GM11168 (cell line): ENCODE measurements around the gene FBXL19.
"Not testable (repeated sequence)": the region's sequence is repeated elsewhere in the genome, so short reads cannot be mapped to it uniquely, and the experiment has no call there.

Experiments used
- in situ Hi-C: fragments of 300-500 bp; cut with MboI; formaldehyde crosslinking; loops from one replicate; pipeline ENCODE4 v1.12.0; 2022; ENCODE audit warnings: low sequenced_read_pairs; ENCODE audit not compliant: unreplicated experiment

FBXL19 gene

DNA sequence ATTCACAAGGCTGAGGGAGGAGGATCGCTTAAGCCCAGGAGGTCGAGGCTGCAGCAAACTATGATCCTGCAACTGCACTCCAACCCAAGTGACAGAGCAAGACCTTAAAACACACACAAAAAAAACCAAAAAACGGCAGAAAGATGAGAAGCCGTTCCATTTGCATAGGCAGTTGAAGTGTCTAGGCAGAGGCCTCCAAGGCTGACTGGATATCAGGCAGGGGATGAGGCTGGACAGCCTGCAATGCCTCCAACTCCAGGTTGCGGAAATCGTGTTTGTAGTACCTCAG lies 2.0 kb upstream of the FBXL19 start:
- in situ Hi-C loops = no loop called here

DNA sequence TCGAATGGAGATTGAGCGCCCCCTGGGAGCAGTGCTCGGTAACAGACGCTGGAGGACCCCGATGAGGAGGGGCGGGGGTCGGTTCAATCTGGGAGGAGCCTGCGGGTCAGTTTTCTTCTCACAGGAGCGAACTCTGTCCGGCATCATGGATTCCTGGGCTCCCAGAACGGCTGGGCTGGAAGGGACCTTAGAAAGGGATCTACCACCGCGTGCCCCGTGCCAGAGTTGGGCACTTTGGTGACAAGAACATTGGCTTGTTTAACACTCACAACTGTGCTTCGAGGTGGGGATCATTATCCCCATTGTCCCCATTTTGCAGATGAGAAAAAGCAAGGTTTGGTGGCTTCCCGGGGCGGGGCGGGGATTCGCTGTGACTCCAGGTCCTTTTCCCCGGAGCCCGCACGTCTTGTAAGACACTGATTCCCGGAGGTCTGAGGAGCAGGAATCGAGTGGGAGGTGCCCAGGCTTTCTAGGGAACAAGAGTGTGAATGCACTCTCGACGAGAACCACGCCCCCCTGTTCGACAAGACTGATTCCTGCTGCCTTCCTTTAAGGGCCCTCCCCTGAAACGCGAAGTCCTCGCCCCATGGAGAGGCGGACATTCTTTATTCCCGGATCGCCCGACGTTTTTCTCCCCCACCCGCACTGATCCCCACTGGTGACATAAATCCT lies 1.5 kb upstream of the FBXL19 start:
- in situ Hi-C loops = no loop called here

DNA sequence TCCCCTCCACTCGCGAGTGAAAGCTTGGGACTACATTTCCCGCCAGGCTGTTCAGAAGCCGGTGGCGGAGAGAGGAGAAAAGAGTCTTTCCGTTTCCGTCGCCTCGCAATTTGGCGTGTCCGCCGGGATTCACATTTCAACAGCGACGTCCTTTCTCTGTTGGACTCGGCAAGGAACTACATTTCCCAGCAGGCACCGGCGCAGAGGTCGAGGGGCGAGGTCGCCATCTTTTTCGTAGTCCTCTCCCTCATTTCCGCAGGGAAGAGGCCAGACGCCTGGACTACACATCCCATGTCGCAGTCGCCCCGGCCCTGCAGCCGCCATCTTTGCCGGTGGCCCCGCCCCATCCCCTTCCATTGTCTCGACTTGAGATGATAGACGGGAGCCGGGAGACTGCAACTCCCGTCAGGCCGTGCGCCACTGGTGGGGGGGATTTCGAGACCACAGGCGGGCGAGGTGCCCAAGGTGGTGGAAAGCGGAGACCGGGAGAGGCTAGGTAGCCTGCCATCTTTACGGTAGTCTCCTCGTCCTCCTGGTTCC lies 882 bp upstream of the FBXL19 start:
- in situ Hi-C loops = no loop called here

DNA sequence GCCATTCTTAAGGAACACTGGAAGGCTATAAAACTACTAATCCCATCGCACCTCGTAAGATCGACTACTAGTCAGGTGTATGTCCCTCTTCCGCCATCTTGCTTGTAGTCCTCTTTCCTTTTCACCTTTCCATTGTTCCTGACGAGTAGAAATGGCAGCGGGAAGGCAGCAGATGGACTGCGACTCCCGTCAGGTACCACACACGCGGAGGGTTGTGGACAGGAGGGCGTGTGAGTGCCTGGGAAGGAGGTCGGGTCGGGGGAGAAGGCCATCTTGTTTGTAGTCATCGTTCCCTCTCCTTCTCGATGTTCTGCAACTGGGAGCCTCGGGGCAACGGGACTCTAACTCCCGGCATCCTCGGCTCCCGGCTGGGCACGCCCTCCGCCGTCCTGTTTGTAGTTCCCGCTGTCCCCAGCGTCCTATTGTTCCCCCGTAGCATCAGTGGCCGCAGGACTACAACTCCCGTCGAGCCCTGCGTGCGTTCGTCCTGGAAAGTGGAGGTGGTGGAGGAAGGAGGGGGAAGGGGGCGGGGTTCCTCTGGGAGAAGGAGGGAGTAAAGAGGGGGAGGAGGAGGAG lies 324 bp upstream of the FBXL19 start:
- in situ Hi-C loops = no loop called here

DNA sequence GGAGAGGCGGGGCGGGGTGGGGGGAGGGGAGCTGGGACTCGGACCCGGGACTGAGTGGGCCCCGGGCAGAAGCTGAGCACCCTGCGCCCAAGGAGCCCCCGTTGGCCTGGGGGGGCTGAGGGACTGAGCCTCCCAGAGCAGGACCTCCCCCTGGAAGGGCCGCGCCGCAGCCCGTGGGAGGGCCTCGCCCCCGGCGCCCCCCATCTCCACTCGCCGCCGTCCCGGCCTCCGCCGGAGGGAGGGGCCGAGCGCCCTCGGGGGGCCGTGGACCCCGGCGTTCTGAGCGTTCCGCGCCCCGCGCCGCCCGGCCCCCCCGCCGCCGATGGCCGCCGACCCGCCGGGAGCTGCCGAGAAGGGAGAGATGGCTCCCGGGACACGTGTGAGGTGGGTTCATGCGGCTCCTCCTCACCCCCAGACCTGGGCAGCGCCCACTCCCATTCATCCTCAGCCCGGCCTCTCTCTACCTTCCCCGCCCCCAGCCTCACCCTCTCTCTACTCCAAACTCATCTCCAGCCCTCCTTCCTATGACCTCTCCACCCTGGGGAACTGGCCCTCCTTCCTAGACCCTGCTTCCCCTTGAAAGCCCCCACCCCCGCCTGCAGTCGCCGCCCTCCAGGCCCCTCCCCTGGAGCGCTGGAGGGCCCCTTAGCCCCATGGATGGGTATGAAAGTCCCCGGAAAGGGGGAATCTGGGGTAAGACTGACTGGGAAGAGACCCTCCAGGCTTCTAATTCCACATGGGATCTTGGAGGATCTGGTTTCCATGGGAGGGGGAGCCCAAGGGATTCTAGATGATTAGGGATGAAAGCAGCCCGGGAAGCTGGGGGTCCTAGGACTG lies 922 bp downstream of the FBXL19 start:
- in situ Hi-C loops = no loop called here

DNA sequence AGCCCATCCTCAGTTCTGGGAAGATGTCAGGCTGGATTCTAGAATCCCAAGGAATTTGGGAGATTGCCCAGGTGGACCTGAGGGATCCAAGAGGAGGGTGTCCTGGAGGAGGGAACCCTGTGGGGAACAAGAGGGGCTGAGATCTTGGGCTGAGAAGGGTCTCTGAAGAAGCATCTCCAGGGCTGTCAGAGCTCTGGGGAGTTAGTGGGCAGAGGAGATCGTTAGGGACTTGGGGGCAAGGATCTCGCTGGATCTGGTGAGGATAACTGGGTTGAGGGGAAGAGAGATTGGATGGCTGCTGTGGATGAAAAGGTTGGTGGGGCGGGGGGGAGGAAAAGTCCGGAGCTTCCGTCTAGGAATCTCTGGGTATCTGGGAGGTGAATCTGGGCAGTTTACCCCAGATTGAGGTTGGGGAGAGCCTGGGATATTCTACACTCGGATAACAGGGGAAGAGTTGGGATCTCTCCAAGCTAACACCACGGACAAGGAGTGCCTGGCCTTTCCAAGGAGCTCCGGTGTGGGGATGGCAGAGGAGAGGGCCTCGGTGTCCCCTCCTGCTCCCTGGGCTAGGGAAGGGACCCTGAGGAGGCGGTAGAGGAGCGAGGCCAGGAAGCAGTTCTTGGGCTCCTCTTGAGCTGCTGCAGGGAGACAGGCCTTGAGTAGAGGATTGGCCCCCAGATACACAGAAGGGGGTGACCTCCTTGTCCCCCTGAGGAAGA lies 1.7 kb downstream of the FBXL19 start:
- in situ Hi-C loops = no loop called here

DNA sequence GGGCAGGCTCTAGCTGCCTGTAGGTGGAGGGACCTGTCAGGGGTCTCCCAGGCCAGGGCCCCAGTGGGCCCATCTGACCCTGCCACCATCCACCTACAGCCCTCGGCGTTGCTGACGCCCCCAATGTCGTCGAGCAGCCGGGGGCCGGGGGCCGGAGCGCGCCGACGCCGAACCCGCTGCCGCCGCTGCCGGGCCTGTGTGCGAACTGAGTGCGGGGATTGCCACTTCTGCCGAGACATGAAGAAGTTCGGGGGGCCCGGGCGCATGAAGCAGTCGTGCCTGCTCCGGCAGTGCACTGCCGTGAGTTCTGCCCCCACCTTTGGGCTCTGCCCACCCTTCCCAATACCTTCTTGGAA lies 2.2 kb downstream of the FBXL19 start:
- in situ Hi-C loops = no loop called here

DNA sequence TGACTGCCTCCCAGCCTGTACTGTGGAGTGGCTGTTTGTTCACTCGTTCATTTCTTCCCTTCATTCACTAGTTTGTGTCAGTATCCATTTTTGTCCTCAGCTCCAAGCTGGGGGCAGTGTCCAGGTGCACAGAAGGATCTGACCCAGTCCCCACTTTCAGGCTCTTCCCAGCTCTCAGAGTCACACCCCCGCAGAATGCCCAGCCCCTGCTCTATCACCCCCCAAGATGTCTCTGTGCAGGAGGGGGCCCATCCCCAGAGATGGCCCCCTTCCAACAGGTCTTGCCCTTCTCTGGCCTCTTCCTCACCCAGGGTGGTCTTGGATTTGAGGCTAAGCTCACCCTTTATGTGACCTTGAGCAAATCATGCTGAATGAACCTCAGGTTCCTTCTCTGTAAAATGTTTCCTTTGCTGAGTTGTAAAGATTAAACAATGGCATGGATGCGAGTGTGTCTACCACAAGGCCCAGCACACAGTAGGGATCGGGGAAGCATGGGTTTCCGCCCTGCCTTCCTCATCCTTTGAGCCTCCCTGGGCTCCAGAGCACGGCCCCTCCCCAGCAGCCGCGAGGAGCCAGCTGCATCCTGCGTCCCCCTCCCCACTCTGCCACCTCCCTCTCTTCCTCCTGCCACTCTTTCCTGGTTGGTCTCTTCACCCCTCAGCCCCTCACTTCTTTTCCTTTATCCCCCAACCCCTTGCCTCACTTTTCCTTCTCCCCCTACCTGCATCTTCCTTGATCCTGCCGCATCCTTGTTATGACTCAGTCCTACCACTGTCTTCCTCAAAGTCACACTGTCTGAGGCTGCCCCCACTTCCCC lies 2.8 kb downstream of the FBXL19 start:
- in situ Hi-C loops = no loop called here

DNA sequence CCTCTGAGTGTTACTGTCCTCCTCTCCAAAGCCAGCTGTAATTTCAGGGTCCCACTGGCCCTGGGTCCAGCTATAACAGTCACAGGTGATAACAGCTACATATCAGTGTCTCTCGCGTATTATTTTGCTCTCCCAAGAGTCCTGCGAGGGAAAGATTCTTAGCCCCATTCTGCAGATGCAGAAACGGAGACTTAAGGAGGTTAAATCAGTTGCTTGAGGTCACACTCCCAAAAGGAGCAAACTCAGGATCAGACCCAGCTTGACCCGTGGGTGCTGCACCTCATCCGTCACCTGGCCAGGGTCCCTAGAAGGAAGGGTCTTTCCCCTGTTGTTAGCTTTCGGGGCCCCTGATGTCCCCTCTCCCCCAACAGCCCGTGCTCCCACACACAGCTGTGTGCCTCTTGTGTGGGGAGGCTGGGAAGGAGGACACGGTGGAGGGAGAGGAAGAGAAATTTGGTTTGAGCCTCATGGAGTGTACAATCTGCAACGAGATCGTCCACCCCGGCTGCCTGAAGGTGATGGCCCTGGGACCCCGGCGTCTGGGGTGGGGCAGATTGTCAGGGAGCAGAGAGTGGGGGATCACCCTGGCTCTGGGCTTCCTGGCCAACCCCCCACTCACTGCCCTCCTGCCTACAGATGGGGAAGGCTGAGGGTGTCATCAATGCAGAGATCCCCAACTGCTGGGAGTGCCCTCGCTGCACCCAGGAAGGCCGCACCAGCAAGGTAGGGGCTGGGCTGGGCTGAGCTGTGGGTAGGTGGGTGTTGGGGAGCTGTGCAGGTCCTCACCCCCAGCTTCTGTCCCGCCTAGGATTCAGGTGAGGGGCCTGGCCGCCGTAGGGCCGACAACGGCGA lies 3.8 kb downstream of the FBXL19 start:
- in situ Hi-C loops = no loop called here

DNA sequence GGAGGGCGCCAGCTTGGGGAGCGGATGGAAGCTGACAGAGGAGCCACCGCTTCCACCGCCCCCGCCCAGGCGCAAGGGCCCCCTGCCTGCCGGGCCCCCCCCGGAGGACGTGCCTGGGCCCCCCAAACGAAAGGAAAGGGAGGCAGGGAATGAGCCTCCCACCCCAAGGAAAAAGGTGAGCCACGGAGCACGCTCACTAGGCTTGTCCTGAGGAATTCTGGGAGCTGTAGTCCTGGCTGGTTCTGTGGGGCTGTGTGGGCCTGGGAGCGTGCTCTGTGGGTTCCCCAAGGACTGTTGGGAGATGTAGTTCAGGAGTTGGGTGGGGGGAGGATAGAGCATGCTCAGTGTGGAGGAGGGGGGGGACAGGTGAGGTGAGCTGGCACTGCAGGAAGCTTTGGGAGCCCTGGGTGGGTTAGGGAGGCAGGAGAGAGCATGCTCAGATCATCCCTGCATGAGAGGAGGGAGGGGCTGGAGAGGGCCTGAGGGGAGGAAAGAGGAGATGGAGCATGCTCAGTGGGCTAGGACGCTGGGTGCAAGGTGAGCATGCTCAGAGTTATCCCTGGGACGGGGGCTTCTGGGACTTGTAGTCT lies 4.5 kb downstream of the FBXL19 start:
- in situ Hi-C loops = no loop called here

DNA sequence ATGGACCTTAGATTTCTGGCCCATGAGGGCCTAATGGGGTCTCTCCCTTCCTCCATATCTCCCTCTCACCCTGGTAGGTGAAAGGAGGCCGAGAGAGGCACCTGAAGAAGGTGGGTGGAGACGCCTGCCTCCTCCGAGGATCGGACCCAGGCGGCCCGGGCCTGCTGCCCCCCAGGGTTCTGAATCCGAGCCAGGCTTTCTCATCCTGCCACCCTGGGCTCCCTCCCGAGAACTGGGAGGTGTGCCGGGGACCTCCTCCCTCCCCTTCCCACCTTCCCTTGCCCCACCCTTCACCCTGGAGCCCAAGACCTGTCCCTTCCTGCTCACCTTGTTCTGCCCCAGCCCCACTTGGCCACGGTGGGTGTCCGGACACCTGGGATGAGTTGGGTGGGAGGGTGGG lies 5.0 kb downstream of the FBXL19 start:
- in situ Hi-C loops = no loop called here

DNA sequence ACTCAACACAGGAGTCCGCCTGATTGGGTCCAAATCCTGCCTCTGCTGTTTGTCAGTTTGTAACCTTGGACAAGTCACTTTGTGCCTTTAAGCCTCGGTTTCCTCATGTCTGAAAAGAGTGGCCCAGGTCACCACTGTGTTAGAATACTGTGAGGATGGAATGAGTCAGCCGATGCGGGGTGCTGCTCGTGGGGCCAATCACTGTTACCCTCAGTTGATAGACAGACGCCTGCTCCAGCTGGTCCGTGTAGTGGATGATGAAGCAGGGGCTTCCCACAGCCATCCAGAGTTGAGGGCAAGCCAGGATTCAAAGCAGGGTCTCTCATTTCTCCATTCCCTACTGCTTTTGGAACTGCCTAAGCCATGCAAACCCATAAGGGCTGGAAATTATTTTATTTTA lies 5.8 kb downstream of the FBXL19 start:
- in situ Hi-C loops = no loop called here

DNA sequence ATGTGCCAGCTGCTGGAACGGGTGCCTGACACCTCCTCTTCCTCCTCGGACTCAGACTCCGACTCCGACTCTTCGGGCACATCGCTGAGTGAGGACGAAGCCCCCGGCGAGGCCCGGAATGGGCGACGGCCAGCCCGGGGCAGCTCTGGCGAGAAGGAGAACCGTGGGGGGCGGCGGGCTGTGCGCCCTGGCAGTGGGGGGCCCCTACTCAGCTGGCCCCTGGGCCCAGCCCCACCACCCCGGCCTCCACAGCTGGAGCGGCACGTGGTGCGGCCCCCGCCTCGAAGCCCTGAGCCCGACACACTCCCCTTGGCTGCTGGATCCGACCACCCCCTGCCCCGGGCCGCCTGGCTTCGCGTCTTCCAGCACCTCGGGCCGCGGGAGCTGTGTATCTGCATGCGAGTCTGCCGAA lies 6.8 kb downstream of the FBXL19 start:
- in situ Hi-C loops = no loop called here

DNA sequence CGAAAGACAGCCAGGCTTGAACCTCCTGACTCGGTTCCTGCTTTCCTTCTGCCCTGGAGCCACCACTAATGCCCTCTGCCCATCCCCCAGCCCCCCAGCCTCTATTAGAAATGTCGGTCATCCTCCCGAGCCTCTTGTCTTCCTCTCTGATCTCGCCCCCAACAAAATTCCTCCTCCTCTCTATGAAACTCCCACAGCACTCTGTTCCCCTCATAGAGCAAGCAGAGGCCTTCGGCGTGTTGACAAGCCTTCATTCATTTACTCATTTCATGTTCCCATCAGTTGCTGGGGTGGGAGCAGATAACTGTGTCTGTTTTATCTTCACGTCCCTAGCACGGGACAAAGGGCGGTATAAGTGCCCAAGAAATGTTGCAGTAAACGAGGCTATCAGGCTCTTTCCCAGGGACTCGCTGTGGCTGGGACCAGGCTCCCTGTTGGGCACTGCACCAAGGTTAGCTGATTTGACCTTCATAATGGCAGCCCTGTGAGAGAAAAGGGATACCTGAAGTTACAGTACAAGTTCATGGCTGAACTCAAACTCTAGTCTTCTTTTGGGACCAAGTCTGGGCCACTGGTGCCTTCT lies 7.8 kb downstream of the FBXL19 start:
- in situ Hi-C loops = no loop called here

DNA sequence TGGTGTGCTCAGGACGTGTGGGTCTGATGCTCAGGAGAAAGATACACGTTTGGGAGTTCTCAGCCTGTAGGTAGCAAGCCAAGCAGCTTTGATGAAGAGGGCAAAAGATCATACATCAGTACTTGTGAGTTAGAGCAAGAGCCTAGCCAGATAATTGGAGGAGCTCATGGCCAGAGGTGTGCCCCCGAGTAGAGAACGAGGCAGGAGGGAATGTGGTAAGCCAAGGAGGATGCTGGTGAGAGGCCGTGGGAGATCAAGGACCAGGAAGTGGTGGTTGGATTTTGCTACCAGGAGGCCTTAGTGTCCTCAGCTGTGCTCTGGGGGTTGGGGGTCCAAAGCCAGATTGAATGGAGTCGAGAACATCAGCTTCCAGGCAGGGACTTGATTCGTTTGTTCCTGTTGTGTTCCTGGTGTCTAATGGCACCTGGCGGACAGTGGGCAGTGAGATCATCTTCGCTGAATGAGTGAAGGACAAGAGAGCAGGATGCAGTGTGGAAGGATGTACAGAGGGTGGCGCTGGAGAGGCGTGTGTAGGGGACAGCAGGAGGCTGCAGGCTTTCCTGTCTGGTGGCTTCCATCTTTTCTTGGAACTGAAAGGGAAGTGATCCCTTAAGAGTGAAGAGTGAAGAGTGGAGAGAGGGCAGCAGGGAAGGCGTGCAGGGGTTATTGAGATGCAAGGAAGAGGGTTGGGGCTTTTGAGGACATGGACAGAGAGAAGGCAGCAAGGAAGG lies 11.6 kb downstream of the FBXL19 start:
- in situ Hi-C loops = no loop called here

DNA sequence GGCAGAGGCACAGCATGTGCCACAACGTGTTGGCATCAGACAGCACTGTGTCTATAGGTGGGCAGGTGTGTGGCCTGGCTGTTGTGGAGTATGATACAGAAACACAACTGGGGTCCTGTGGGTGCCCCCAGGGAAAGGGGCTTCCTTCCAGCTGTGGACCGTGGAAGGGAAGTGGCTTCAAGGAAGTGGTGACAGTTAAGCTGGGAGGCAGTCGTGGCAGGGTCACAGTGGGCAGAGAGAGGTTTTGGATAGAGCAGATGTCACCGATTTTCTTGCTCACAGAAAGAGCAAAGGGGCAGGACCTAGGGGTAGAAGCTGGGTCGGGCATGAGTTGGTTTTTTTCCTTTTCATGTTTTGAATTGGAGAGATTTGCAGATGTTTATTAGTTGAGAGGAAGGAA lies 14.3 kb downstream of the FBXL19 start:
- in situ Hi-C loops = no loop called here

DNA sequence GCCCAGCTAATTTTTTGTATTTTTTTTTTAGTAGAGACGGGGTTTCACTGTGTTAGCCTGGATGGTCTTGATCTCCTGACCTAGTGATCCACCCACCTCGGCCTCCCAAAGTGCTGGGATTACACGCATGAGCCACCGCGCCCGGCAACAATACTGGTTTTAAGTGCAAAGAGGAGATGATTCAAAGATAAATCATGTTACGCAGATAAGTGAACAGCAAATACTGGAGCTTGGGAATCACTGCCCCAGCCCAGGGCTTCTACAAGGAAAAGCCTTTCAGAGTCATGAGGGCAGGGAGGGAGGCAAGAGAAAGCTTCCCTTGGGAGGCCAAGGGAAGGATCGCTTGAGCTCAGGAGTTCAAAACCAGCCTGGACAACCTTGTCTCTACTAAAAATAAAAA lies 16.2 kb downstream of the FBXL19 start:
- in situ Hi-C loops = not testable (repeated sequence)
